ENCODE measurements around the gene RFX8.
A peak's percentile ranks its signal among the peaks of the same experiment; 100 is the strongest.
"Not testable (repeated sequence)": the region's sequence is repeated elsewhere in the genome, so short reads cannot be mapped to it uniquely, and the experiment has no call there.

The RFX8 gene

DNA sequence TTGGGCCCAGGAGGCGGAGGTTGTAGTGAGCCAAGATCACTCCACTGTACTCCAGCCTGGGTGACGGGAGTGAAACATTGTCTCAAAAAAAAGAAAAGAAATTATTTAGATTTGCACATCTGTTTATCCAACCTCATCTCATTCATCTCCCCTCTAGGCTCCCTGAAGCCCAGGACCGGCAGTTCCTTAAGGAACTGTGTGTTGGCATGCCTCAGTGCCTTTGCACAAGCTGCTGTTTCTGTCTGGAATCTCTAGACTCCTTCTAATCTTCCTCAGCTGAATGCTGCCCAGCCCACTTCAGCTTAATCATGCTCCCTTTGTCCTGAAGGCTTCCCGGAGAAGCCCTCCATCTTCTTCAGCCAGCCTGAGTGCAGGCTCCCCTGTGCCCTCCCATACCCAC lies 10.9 kb upstream of the RFX8 start:
- no peak for DNase-seq

DNA sequence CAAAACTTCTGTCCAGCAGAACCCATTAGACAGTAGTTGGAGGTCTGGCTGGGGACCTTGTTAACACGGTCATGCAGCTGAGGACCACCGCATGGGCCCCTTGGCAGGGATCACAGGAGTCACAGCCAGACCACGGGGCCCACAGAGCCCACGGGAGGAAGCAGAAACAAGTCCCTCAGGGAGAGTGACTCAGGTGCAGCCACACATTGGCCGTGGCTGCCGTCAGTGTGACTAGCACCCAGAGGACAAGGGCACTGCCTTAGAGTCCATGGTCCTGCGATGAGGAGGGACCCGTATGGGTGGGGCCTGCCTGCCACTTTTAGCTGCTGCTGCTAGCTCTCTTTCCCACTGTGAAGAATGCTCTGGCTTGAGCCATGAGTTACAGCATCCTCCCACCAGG lies 5.9 kb upstream of the RFX8 start:
- DNase-seq = no peak

DNA sequence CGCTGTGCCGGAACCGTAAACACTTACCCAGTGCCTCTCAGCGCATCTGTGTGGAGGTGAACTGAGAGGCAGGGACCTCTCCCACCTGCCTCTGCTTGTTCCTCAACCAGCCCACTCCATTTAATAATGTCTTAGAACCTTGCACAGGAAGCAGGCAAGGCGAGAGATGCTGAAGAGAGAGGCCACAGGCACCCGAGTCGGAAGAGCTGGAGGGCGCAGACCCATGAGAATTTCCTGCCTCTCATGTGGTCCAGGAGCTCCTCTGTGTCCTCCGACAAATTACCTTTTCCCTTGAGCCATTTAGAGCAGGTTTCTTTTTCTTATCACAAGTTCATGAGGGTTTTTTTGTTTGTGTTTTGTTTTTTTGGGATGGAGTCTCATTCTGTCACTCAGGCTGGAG lies 4.9 kb upstream of the RFX8 start:
- no peak for DNase-seq

DNA sequence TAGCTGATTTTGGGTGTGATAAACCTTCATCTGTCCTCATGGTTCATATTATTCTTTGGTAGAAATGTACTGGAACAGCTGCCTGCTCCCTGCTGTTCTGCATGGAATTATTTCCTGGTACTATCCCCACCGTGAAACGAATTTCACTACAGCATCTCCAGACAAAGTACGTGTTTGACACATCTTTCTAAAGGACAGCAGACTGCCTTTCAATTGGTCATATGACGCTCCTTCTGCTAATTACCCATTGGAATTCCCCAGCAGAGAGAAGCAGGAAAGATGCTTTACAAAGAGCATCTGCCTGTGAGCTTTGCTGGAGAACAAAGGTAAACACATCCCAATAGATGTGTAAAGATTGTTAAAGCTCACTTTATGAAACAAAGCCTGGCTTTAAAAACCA lies 4.4 kb upstream of the RFX8 start:
- DNase-seq = no peak

DNA sequence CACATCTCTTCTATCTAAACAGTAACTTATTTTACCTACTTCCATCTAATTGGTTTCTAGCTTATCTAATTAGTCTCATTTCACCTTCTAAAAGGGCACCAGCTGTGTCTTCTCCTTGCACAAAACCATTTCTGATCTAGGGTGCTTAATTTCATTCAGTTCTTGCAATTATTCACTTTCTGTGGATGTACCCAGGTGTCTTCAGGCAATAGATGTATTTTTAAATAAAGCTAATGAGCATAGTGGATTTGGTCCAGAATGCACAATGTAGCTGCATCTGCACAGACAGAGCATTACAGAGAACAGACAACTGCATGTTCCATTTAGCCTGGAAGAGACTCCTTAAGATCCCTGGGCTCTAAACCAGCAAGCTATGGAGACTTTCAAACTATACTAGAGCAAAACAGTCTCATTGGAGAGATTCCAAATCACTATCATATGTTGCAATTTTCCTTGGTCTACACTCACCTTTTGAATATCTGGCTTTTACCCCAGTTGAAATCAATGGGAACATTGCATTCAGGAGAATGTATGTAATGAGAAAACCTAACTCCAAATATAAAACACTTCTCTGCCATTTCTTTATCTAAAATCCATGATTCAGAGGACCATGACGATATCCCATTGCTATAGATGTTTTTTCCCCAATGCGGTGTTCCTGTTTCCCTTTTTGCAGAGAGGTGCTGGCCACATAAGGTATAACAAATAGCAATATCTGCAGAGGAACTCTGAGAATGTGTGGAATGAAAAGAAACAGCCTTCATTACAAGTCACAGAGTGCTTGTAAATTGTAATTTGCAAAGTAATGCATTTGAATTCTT lies 3.5 kb upstream of the RFX8 start:
- DNase-seq = no peak

DNA sequence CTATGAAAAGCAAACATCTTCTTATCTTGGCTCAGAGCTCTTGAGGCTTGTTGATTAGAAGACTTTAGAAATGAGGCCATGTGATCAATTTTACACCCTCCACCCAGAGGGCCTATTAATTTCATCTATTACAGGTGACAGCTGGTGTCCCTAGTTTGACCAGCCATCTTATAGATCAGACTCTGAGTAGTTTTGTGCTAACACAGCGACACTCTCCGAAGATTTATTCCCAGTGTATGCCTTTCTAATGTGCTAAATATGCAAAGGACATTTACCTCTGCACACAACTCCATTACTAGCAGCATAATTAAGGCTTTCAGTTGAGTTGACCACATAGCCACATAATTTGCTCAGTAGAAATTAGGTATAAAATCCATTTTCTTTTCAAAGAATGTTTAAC lies 2.6 kb upstream of the RFX8 start:
- no peak for DNase-seq

DNA sequence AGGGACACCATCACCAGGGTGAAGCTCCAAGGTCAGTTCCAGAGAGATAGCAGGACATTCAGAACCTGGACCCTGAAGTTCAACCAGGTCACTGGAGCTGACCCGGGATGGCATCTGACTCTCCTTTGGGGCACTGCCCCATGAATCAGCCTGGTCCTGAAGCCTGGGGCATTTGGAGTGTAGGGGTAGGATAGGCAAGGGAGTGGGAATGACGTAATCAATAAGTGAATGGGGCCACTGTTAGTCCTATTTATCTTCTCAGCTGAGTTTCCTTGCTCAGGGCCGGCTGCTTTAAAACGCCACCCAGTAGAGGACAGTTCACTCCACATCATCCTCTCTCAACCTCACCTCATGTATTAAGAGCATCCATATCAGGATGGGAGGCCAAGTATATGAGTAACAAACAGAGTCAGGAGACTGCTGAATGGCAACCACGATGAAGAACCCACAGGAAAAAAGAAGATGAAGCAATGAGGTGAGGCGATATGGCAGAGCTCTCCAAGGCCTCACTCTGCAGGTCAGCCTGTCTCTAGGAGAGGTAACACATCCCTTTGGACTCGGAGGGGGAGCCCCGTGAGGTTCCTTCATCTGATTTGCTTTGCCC lies 1.8 kb upstream of the RFX8 start:
- DNase-seq = no peak

DNA sequence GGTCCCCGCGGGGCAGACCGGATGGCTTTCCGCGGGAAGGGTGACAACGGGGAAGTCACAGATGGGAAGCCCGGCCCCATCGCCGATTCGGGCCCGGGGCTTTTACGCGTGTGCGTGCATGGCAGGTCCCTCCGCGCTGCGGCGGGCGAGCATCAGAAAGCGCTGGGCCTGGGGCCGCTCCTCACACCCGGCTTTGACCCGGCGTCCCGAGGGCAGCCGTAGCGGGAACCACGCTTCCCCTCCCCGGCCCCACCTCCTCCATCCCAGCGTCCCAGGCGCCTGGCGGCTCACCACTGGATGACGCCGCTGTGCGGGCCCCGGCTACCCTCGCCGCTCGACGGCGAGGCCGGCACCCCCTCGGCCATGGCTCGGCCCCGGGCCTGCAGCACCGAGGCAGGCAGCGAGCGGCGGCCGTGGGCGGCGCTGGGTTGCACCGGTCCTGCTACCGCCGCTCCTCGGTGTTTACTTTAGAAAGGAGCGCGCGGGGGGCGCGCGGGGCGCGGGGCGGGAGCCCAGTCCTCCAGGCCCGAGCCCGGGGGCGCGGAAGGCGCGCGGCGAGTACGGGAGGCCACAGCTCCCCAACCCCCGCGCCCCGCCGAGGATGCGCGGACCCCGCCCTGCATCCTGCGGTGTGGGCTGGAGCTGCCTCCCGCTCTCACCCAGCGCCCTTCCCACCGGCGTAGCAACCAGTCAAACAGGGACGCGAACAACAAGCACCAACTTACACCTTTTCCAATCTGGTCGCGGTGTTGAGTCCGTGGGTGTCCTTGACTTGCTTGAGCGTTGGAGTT lies 806 bp downstream of the RFX8 start:
- no peak for DNase-seq

DNA sequence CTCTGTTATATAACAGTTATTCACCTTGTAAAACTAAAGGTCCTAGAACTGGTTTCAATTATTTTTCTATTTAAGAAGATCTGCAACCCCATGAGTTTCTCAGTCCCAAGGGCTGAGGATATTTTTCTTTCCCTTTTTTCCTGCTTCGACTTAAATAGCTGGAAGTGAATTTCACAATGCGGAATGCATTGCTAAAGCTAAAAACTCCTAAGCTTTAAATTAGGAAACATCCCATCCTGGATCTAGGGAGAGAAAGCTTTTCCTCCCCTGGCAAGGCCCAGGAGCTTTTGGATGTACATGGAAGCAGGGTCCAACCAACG lies 1.4 kb downstream of the RFX8 start:
- DNase-seq = no peak

DNA sequence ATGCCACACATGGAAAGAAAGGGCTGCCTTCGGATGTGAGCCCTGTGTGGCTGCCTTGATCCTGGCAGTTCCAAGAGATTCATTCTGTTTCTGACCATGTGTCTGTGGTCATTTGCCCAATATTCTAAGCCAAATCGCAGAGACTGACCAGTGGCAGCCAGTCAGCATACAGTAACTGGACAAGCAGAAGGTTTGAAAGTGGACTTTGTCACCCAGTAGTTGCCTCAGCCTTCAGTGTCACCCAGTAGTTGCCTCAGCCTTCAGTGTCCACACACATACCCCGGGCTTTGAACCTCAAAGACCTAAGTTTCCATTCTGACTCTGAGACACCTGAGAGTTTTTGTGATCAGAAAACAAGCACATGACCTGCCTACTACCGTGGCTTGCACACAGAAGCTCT lies 5.0 kb downstream of the RFX8 start:
- DNase-seq = no peak

DNA sequence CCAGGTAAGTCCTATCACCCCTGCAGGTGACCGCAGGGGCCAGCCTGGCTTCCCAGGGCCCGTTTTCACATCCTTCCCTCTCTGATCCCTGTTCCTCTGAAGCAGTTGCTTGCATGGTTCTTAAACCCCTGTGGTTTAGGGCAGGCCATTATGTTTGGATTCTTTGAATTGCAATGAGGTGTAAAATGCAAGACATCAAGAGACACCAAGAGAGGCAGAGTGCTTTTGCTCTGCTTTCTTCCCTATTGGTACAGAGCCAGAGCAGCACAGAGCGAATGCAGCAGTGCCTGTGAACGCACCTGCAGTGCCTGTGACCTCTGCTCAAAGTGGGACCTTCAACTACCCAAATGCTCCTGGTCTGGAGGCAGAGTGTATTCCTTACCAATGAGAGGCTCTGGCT lies 7.6 kb downstream of the RFX8 start:
- DNase-seq = no peak

DNA sequence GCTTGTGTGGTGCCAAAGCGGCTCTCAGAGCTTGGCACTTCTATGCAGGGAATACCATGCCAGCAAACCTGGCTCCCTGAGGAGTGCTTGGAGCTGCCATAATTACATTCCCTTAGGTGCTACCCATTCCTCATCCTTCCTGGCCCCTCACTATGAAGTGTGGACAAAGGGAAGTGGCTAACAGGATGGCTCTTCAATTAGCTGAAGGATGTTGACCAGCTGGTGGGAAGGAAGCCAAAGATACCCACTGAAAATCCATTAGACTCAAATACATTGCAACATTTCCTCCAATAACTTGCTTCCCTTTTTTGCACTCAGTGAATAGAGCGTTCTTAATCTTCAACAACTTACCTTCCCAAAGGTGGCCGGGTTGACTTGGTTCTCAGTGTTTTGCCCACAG lies 8.5 kb downstream of the RFX8 start:
- no peak for DNase-seq

DNA sequence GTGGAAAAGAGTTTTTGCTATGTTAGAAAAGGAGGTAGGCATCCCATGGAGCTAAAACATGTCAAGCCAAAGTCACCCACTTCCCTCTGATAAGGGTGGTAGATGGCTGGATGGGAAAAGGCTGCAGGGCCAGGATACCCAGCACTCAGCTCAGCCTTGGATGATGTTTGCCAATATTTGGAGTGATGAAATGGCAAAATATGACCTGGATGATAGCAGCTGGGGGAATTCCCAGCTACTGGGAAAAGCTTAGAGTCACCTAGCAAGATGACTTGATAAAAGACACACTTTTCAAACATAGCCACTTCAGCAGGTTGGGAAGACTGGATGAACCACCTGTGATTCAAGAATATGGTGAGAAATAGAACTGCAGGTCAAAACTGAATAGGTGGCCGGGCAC lies 10.1 kb downstream of the RFX8 start:
- DNase-seq = no peak

DNA sequence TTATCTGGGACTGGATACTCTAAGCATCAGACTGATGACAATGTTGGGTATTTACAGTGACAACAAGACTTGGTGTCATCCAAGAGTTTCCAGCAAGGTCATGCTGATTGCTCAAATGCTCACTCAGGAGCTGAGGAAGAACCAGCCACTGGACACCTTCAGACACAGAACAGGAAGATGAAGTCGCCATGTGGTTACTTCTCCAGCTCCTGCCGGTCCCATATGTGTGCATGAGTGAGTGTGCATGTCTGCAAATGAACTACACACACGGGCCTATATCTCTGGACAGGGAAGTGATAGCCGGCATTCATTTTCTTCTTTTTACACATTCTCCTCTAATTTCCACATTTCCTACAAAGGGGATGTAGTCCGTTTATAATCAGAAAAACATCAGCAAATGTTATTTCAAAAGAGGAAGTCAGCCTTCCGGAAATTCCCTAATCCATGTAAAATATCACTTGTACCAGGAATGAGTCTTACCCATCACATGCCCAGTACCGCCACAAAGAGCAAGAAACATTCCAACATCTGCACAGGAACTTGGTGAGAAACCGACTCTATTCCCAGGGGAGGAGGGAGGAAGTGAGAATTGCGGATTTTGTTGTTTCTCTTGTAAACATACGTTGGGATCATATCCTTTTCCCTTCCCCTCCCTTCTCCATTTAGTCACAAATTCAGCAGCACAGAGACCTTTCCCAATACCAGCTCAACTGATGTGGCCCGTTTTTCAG lies 10.8 kb downstream of the RFX8 start:
- no peak for DNase-seq

DNA sequence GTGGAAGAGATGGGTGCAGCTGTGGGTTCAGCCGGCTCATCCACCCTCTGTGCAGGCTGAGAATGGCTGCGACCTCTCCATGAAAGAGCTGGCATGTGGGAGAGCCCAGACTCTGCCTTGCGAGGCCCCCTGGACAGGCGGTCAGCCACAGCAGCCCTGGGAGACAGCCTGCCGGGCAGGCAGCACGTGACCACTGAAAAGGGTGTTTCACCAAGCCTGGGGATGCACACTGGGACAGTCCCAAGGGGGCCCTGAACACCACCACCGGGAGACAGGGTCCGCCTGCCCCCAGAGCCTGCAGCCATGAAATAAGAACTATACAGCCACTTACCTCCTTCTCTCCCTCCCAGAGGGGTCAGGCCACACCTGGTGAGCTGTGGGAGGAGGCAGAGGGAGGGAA lies 11.5 kb downstream of the RFX8 start:
- DNase-seq = no peak

DNA sequence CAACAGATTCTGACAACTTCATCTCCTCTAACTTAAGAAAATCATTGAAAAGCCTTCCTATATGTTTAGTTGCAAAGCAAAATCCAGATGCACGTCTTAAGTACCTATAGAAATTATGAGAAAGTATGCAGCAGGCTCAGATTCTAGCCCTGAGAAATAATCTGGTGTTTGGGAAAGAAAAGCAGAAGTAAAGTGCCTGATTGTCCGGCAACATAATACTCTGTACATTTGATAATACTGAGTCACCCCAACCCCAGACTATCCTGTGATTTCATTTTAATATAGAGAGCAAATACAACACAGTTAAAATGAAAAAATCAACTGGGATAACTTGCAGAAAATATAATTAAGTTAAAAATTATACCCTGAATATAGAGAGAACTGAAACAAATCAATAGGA lies 13.5 kb downstream of the RFX8 start:
- no peak for DNase-seq

DNA sequence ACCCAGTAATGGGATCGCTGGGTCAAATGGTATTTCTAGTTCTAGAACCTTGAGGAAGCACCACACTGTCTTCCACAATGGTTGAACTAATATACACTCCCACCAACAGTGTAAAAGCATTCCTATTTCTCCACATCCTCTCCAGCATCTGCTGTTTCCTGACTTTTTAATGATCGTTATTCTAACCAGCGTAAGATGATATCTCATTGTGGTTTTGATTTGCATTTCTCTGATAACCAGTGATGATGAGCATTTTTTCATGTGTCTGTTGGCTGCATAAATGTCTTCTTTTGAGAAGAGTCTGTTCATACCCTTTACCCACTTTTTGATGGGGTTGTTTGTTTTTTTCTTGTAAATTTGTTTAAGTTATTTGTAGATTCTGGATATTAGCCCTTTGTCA lies 20.5 kb downstream of the RFX8 start:
- not testable (repeated sequence) for DNase-seq

DNA sequence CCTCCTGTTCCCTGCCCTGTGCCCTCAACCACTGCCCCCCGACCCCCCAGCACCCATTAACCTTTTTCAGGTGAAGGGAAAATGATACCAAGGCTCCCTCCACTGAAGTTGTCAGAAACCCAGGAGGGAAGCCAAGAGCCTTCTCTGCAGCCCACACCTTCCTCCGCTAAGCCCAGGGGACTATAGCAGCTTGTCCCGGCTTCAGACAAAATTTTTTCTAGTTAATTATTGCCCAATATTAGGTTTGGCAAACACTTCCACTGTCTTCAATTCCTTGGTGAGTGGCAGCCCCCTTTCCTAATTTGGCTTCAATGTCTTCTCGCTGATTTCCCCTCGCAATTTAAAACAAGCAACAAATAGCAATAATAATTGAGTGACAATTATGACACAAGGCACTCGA lies 23.9 kb downstream of the RFX8 start:
- no peak for DNase-seq

DNA sequence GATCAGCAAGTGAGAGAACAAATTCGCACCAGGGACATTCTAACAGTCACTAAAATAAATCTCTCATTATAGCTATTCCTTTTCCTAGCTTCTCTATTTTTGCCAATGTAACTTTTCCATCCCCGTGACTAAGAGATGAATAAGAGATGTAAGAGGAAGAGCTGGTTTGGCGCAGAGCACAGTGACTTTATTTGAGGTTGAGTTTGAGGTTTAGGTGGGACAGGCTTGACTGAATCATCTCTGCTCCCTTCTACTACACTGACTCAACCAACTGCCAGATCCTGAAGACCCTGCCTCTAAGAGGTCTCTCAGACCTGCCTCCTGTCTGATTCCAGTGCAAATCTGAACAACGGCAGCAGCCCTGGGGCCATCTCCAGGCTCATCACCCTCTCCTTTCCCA lies 28.0 kb downstream of the RFX8 start:
- DNase-seq = peak; percentile 10

DNA sequence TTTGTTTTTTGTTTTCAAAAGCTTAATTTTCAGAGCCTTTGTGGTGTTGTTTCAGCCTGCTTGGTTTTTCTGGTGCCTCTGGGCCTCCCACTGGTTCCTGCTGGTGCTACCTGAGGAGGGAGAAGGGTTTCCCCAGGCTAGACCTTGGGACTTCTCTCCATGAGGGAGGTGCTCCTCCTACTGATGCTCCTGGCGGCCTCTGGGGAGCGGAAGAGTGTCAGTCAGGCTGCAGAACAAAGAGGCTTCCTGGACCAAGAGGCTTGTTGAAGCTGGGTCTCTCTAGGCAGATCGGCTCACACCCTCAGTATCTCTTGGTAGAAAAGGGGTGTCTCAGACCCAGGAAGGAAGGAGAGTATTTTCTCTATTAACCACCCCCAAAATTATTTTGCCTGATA lies 32.2 kb downstream of the RFX8 start:
- DNase-seq = no peak

DNA sequence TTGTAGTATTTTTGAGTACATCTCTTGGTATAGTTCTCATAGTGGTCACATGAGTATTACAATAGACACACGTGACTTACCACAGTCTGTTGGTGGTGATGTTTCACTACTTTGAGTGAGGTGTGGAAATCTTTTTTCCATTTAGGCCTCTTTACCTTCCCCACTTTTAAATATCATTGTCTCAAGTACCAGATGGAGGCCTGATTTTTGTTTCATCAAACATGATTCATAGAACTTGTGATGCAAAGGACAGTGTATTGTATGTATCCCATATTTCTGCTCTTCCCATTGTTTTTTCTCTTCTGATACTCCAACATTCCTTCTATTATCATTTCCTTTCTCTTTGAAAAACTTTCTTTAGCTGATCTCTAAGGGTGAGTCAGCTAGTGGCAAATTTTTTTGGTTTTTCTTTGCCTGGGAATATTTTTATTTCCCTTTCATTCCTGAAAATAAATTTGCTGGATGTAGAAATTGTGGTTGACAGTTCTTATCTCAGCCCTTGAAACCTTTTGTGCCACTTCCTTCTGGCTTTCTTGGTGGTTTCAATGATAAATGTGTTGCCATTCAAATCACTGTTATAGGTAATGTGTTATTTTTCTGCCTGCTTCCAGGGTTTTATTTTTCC lies 32.8 kb downstream of the RFX8 start:
- no peak for DNase-seq

DNA sequence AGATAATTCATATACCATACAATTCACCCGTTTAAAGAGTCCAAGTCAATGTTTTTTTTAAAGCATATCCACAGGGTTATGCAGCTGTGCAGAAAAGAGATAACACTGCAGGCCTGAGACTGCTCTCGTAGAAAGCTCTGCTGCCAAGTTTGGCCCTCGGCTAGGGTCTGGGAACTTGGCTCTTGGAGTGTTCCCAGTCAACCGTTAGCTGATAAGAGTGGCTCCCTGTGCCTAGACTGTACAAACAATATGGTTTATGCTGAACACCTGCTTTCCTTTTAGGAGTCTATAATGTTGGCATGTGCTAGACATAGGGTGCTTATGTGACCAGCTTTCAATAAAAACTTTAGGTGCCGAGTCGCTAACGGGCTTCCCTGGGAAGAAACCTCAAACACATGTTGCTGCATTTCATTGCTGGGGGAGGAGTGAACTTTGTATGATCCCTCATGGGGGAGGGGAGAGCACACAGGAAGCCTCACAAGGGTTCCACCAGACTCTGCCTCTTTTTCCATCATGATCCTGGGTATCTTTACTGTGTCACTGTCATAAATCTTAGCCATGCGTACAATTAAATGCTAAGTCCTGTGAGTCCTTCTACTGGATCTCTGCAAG lies 34.7 kb downstream of the RFX8 start:
- DNase-seq = no peak

DNA sequence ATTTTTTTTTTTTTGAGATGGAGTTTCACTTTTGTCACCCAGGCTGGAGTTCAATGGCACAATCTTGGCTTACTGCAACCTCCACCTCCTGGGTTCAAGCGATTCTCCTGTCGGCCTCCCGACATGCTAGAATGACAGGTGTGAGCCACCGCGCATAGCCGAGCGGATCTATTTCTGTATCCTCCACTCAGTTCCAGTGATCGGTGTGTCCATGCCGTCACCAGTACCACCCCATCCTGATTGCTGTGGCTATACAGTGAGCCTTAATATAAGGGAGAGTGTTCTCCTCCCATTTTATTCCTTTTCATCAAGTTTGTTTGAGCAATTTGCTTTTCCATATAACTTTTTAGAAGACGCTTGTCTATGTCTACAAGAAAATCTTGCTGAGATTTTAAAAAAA lies 35.2 kb downstream of the RFX8 start:
- DNase-seq = no peak
